Hematopoietic multipotent progenitor cell (in vitro differentiated cells): ENCODE results near the gene RUVBL1. TPM values are rescaled to one million over a fixed set of nuclear protein-coding genes. Genes with fewer than 3 reads are reported as not detected.

Source experiments
- DNase-seq, 3 donors: peaks; one replicate each; pipeline ENCODE4 v3.0.0-alpha.2; 2011 to 2015; ENCODE audit warnings: low read depth in 2 of 3, low spot score in 2 of 3
- total RNA-seq: library from RNA; depleted of rRNA; stranded (reverse); fragments of >200 nt; gene quantifications from one replicate; pipeline ENCODE4 v1.2.3, GENCODE V29; 2012

RUVBL1 gene
- total RNA-seq, 1 donor, result 47.9 TPM

GRCh38 chr3:128083980-128084674 is 39.5 kb downstream of the RUVBL1 start:
- DNase-seq, result no peak

GRCh38 chr3:128083396-128083795 is 40.2 kb downstream of the RUVBL1 start:
- DNase-seq, result no peak

- DNase-seq, result no peak
Measured at GRCh38 chr3:128082546-128082945, 41.1 kb downstream of the RUVBL1 start.

GRCh38 chr3:128081846-128082245 is 41.8 kb downstream of the RUVBL1 start:
- DNase-seq, result no peak

- DNase-seq, result no peak
Measured at GRCh38 chr3:128081226-128081625, 42.4 kb downstream of the RUVBL1 start.

GRCh38 chr3:128080323-128081080 is 43.1 kb downstream of the RUVBL1 start:
- no peak for DNase-seq

GRCh38 chr3:128079823-128080222 is 43.8 kb downstream of the RUVBL1 start:
- DNase-seq, result no peak

GRCh38 chr3:128078875-128079274 is 44.7 kb downstream of the RUVBL1 start:
- DNase-seq, result no peak

- no peak for DNase-seq
Measured at GRCh38 chr3:128078322-128078721, 45.3 kb downstream of the RUVBL1 start.

- DNase-seq, result no peak
Measured at GRCh38 chr3:128077665-128078064, 45.9 kb downstream of the RUVBL1 start.

GRCh38 chr3:128077202-128077624 is 46.4 kb downstream of the RUVBL1 start:
- DNase-seq, result peak in 2 of 3 donors; percentile 47 to 73

GRCh38 chr3:128076483-128077201 is 47.0 kb downstream of the RUVBL1 start:
- DNase-seq, result peak in 2 of 3 donors; percentile 53 to 54

- peak; percentile 82 to 89 (median 85) for DNase-seq
Measured at GRCh38 chr3:128075522-128076482, 47.8 kb downstream of the RUVBL1 start.

- DNase-seq, result peak in 1 of 3 donors; percentile 4
Measured at GRCh38 chr3:128074851-128075521, 48.6 kb downstream of the RUVBL1 start.

GRCh38 chr3:128073807-128074206 is 49.8 kb downstream of the RUVBL1 start:
- no peak for DNase-seq

GRCh38 chr3:128073185-128073725 is 50.4 kb downstream of the RUVBL1 start:
- no peak for DNase-seq

- DNase-seq, result no peak
Measured at GRCh38 chr3:128072454-128073184, 51.0 kb downstream of the RUVBL1 start.

GRCh38 chr3:128071771-128072453 is 51.7 kb downstream of the RUVBL1 start:
- DNase-seq, result no peak
